Measurements from ENCODE around the gene PSMD13.
"Not testable (repeated sequence)": the region's sequence is repeated elsewhere in the genome, so short reads cannot be mapped to it uniquely, and the experiment has no call there.

Gene PSMD13

GRCh38 chr11:278001-278951 lies 41.5 kb downstream of the PSMD13 start, which contains the start of gene NLRP6:
Gene NLRP6 (plus strand): TSS chr11:278407. CDS start chr11:278570, 163 bp downstream.
- no peak for ATAC-seq

- no peak for ATAC-seq
These were observed 42.5 kb downstream of the PSMD13 start for GRCh38 chr11:279040-279965.

GRCh38 chr11:279966-280705 lies 43.4 kb downstream of the PSMD13 start:
- ATAC-seq: peak; percentile 27 to 55

GRCh38 chr11:280706-281485 lies 44.1 kb downstream of the PSMD13 start:
- peak; percentile 27 to 55 for ATAC-seq

GRCh38 chr11:281486-282161 lies 44.8 kb downstream of the PSMD13 start:
- peak in 1 of 2 donors; percentile 3 for ATAC-seq

GRCh38 chr11:282171-282570 lies 45.4 kb downstream of the PSMD13 start:
- no peak for ATAC-seq

GRCh38 chr11:282630-283360 lies 46.0 kb downstream of the PSMD13 start:
- ATAC-seq: no peak

- no peak for ATAC-seq
These were observed 46.8 kb downstream of the PSMD13 start for GRCh38 chr11:283405-284104.

- no peak for ATAC-seq
These were observed 47.6 kb downstream of the PSMD13 start for GRCh38 chr11:284105-285020.

GRCh38 chr11:285021-285893 lies 48.5 kb downstream of the PSMD13 start:
- ATAC-seq: no peak

GRCh38 chr11:285894-286220 lies 49.1 kb downstream of the PSMD13 start:
- ATAC-seq: no peak

- ATAC-seq: not testable (repeated sequence)
These were observed 50.4 kb downstream of the PSMD13 start for GRCh38 chr11:286977-287820.

- peak; percentile 23 to 48 for ATAC-seq
These were observed 51.2 kb downstream of the PSMD13 start for GRCh38 chr11:287821-288477.

GRCh38 chr11:288478-289397 lies 52.0 kb downstream of the PSMD13 start, which contains the start of gene PGGHG:
Gene PGGHG (plus strand): TSS chr11:289126. CDS start chr11:289817, 691 bp downstream.
- ATAC-seq: peak; percentile 47 to 54

GRCh38 chr11:289398-289711 lies 52.6 kb downstream of the PSMD13 start:
- ATAC-seq: no peak

All from activated CD4-positive, CD25-positive, alpha-beta regulatory T cell treated with anti-CD3 and anti-CD28 coated beads, Interleukin-2, amount 50 U/mL, for 24 hours (primary cell).